ENCODE results near the gene SLC24A2.

GRCh38 chr9:19812194-19812593, 23.4 kb upstream of the SLC24A2 start:
- TF ChIP-seq EP300 (IDR thresholded peaks at IDR 0.05; ENCODE audit: borderline replicate concordance in 1 of 2, control insufficient read depth in 1 of 2, low read depth in 2 of 2, low read length in 2 of 2) (no peak), MXI1 (IDR thresholded peaks at IDR 0.05; ENCODE audit: low read depth, low read length) (no peak)
